Right renal pelvis (tissue), 4 donors: ENCODE data around the gene ASB16. TPM values are rescaled to one million over a fixed set of nuclear protein-coding genes. Genes with fewer than 3 reads are reported as not detected.
A peak's percentile ranks its signal among the peaks of the same experiment; 100 is the strongest.

Experiments used
- DNase-seq, 4 donors: peaks; one replicate each; pipeline ENCODE4 v3.0.0-alpha.2; 2013; ENCODE audit warnings: low read depth in 4 of 4, low spot score in 3 of 4, missing footprints in 1 of 4
- polyA plus RNA-seq, 4 donors: library from polyadenylated mRNA; unstranded; fragments of 120-200 nt; gene quantifications; one replicate each; pipeline ENCODE4 v1.2.1, GENCODE V29; 2013; ENCODE audit not compliant: insufficient read length in 4 of 4

ASB16 gene
- polyA plus RNA-seq, 4 donors, result 1.8 to 2.3 (median 2.1) TPM

- no peak for DNase-seq
Measured at GRCh38 chr17:44205962-44206824, 35.7 kb downstream of the ASB16 start.

DNA sequence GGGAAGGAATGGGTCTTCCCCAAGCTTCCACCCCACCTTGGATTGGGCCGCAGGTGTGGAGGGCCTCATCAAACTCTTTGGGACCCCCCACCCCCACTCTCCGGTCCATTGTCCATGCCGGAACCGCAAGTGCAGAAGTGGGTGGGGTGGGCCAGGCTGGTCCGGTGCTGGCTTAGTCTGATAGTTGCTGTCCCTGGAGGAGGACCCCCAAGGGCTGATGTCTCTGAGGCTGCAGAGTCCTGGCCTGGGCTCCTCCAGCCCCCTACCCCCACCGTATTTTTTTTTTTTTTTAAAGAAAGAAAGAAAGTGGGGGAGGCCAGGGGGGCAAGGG lies 36.3 kb downstream of the ASB16 start:
- DNase-seq, result no peak

DNA sequence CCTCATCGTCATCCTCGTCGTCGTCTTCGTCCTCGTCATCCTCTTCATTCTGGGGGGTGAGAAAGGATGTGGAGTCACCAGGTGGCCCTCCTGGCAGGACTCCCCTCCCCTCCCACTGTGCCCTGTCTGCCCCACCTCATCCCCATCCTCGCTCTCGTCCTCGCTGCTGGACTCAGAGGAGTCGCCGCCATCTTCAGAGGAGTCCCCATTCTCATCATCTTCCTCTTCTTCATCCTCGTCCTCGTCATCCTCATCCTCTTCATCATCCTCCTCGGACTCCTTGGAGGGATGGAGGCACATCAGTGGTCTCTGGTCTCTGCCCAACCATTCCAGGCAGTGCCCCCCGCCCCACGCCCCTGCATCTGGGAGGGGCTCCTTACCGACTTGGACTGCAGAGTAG lies 36.8 kb downstream of the ASB16 start:
- no peak for DNase-seq

- DNase-seq, result no peak
Measured at GRCh38 chr17:44207743-44208142, 37.2 kb downstream of the ASB16 start.

GRCh38 chr17:44209786-44210341 lies 39.4 kb downstream of the ASB16 start:
- DNase-seq, result no peak

GRCh38 chr17:44210342-44211192 lies 40.1 kb downstream of the ASB16 start:
- peak in 2 of 4 donors; percentile 59 to 71 for DNase-seq

GRCh38 chr17:44211281-44212265 lies 41.1 kb downstream of the ASB16 start:
- no peak for DNase-seq

DNA sequence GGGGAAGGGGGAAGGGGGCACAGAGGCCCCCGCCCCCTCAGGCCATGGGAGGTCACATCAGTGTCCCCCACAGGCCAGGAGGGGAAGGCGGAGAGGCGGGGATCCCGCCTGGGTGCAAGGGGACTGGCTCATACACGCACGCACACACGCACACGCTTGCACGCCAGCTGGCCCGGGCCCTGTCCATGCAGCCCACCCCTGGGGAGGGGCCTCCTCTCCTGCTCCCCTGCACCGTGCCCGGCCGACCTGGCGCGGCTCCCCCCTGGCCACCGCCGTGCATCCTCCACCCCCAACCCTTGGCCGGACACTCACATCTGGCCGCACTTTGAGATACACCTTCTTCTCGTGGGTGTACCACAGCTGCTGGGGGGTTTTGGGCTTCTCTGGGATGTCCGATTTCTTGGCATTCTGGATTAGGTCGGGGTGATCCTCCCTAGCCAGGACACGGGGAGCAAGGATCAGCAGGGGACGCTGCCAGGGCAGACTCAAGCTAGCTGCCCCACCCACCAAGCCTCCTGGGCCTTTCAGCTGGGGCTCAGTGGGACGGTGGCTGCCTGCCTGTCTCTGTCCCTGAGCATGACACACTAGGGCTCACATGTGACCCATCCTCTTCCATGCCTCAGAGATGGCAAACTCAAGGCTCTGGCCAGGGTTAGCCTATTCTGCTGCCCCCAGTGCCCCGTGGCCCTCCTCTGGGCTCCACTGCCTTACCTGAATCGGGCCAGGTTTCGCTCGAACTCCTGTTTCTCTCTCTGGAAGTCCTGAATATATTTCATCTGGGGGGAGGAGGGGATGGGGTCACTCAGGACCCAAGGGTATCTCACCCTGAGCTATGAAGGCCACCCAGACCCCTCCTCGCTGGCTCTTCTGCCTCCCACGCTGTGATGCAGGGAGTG lies 42.3 kb downstream of the ASB16 start:
- no peak for DNase-seq

GRCh38 chr17:44213403-44214229 lies 43.1 kb downstream of the ASB16 start:
- no peak for DNase-seq

DNA sequence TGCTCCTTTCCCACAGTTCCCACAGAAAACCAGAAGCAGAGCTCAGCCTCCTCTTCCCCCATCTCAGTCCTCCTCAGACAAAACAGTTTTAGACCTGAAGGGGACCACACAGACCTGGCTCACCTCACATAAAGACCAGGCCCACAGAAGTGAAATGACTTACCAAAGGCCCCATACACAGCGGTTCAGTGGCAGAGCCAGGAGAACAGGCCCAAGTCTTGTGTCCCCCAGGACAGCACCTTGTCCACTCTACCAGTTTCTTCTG lies 43.7 kb downstream of the ASB16 start:
- DNase-seq, result no peak

DNA sequence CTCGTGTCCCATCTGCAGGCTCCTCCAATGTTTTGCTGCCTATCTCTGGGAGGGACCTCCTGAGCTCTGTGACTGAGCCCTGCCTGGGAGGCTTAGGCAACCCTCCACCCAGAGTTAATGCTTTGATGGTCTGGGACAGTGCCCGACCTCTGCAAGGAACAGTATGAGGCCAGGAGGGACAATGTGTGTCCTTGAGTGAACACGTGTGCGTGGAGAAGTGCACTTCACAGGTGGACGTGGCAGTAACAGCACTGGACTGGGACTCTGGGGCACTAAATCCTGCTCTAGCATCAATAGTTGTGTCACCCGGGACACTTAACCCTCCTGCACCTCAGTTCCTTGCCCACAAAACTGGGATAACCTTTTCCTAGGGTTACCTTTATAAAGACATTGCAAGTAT lies 44.4 kb downstream of the ASB16 start:
- DNase-seq, result no peak

GRCh38 chr17:44216173-44216572 lies 45.7 kb downstream of the ASB16 start:
- DNase-seq, result no peak

GRCh38 chr17:44216694-44217093 lies 46.2 kb downstream of the ASB16 start:
- no peak for DNase-seq

DNA sequence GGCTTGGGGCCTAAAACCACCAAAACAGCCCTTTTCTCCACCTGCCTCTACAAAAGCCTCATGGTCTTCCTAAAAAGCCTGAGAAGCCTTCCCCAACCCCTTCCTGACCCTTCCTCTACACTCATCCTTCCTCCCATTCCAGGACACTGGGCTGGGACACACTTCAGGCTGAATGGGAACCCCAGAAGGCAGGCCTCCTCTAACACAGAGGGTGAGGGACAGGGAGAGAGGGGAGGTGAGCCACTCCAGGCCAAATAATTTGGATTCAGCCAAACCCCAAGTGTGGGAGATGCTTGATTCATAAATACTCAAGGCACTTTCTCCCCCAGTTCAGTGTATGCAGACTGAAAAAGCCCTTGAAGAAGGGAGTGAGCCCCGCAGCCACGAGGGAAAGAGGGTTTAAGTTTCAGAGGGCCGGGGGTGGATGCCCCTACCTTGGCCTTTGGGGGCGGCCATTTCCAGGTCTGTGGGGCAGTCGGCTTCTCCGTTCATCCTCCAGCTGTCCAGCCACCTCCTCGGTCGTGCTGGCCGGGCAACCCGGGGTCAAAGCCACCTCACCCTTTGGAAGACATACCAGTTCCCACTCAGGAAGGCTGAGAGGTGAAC lies 47.3 kb downstream of the ASB16 start:
- no peak for DNase-seq

DNA sequence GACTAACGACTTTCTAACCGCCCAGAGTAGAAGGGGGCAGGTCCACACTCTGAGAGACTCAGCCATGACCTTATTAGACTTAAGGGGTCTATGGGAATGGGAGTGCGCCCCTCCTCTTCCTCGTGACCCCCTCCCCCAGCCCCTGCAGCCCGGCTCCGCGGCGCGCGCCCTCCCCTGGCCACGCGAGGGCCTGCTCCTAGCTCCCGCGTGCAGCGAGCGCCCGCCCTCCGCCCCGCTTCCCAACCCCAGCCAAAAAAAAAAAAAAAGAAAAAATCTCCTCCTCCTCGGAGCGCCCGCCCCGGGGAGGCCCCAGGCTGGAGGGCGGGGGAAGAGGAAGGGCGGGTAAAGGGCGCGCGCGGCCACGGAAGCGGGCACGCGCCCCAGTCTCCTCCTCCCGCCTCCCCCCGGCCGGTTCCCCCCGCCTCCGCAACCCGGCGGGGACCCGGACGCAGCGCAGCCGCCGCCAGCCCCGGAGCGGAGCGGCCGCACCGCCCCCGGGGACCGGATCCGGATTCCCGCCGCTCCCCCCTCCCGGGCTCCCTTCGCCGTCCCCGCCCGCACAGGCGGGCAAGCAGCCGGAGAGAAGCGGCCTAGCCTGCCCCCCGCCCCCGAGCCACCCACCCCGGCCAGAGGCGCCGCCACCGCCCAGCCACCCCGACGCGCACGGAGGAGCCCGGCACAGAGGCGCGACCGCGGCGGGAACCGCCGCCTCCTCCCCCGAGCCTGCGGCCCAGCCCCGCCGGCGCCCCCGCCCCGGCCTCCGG lies 48.0 kb downstream of the ASB16 start:
- DNase-seq, result peak in 2 of 4 donors; percentile 85 to 90

DNA sequence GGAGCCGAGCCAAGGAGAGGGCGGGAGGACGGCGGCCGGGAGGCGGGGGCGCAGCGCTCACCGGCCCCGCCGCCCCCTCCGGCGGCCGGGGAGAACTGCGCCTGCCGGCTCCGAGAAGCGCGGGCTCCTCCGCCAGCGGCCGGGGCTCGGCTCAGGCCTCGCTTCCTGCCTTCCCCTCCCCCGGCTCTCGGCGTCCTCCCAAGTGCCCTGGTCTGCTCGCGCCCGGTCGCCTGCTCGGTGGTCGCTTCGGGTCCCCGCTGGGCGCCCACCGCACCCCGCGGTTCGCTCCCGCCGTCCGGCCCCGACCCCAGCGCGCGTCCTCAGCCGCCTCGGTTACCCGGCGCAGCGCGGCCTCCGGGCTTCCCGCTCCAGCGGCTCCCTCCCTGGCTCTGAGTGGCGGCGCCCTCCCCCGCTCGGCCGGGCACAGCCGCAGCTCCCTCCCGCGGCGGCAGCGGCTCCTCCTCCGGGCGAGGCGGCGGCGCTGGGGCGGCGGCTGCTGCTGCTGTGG lies 48.7 kb downstream of the ASB16 start:
- DNase-seq, result peak in 1 of 4 donors; percentile 50

GRCh38 chr17:44219616-44220212 lies 49.2 kb downstream of the ASB16 start, which contains the start of gene UBTF:
UBTF (minus strand) TSS chr17:44219675; CDS start chr17:44218229, 1,446 bp downstream.
- peak in 2 of 4 donors; percentile 50 to 55 for DNase-seq
